Mucosa of descending colon (tissue), 3 donors: Measurements from ENCODE around the gene CEP112. TPM values are rescaled to one million over a fixed set of nuclear protein-coding genes. Genes with fewer than 3 reads are reported as not detected.
A peak's percentile ranks its signal among the peaks of the same experiment; 100 is the strongest.

ENCODE experiments used
- ATAC-seq: fragments of 200-7000 bp; cut with Tn5 transposase; one replicate; pipeline ENCODE4 v1.9.1; 2020; ENCODE audit warnings: mild to moderate bottlenecking, moderate library complexity
- DNase-seq, 3 donors: peaks; one replicate each; pipeline ENCODE4 v3.0.0-alpha.2; 2020
- H3K36me3 ChIP-seq: fragments of 200-600 bp; one replicate; pipeline ENCODE4 v1.8.0; 2021; ENCODE audit warnings: low read depth, mild to moderate bottlenecking
- H3K4me1 ChIP-seq: fragments of 200-600 bp; one replicate; pipeline ENCODE4 v1.8.0; 2021; ENCODE audit warnings: low read depth, mild to moderate bottlenecking
- H3K4me3 ChIP-seq: fragments of 200-600 bp; one replicate; pipeline ENCODE4 v1.8.0; 2021; ENCODE audit warnings: mild to moderate bottlenecking
- H3K9me3 ChIP-seq: fragments of 200-600 bp; one replicate; pipeline ENCODE4 v1.8.0; 2021; ENCODE audit warnings: mild to moderate bottlenecking
- intact Hi-C, 2 donors: fragments of 100-400 bp; cut with DNase I in 1 of 2; cut with micrococcal nuclease in 1 of 2; formaldehyde crosslinking; loops; one replicate each; pipeline versions ENCODE4 v1.11.0 to v1.11.1; 2022; cut with DNase I, micrococcal nuclease
- total RNA-seq, 3 donors: library from RNA; stranded (reverse); fragmentation: NEBNext Ultra II Directional in 2 of 3; extraction: Animal tissue kit (Norgen Biotek cat#: 25700) in 2 of 3; gene quantifications; one replicate each; pipeline versions ENCODE4 v1.2.1 to v1.2.4, GENCODE V29; 2021 to 2023
- TF ChIP-seq, protein P1 (sequence below): fragments of 200-600 bp; IDR thresholded peaks from one replicate; pipeline ENCODE4 v1.8.0; 2022; ENCODE audit warnings: antibody characterized with exemption, mild to moderate bottlenecking
- donor health status: DM: no; HTN: no; CAD: no; lungs with moderate emphysema.
- donor health status: DM: no; HTN: no; CAD: no.
- donor health status: DM: no; HTN: yes; CAD: no.

The CEP112 gene
- total RNA-seq, 3 donors from 2014 or later, result 6.3 to 18.5 (median 7.0) TPM

DNA sequence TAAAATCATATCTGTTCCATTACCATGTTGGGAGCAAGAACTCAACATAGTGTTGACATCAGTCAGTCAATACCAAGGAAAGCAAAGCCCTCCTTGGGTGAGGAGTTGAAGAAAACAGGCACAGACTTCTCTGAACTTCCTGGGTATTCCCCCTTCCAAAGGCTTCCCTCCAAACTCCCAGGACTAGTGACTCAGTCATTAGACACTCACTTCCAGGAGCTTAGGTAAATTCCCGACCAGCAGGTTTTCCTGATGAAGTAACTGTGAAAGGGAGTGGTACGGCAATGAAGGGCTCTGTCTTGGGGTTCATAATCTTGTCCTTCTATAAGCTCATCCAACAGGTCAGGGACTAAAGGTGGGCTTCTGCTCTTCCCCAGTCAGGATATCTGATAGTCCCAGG, 336.7 kb downstream of the CEP112 start:
- ATAC-seq, result peak; percentile 94
- intact Hi-C loops, result no loop called here

DNA sequence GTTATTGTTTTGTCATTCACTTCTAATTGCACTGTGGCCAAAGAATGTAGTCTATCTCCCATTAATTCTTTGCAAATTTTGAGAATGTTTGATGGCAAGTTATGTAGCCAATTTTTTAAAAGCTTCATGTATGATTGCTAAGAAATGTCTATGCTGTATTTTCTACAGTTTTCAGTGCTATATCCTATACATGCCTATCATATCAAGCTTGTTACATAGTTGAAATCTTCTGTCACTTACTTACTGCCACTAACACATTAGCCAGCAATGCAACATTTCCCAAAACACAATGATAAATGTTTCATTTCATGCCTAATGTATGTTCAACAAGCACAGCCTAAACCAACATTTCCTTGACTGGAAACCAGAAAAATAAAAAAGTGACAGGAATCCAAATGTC, 338.1 kb downstream of the CEP112 start:
- no peak for ATAC-seq
- DNase-seq, result no peak
- Histone ChIP-seq H3K36me3 (no peaks in the 10 kb centered on the region), H3K9me3 (no peaks in the 10 kb centered on the region), H3K4me1 (no peaks in the 10 kb centered on the region), H3K4me3 (no peak overlapping the region)
- intact Hi-C loops, result no loop called here
- TF ChIP-seq, protein P1, sequence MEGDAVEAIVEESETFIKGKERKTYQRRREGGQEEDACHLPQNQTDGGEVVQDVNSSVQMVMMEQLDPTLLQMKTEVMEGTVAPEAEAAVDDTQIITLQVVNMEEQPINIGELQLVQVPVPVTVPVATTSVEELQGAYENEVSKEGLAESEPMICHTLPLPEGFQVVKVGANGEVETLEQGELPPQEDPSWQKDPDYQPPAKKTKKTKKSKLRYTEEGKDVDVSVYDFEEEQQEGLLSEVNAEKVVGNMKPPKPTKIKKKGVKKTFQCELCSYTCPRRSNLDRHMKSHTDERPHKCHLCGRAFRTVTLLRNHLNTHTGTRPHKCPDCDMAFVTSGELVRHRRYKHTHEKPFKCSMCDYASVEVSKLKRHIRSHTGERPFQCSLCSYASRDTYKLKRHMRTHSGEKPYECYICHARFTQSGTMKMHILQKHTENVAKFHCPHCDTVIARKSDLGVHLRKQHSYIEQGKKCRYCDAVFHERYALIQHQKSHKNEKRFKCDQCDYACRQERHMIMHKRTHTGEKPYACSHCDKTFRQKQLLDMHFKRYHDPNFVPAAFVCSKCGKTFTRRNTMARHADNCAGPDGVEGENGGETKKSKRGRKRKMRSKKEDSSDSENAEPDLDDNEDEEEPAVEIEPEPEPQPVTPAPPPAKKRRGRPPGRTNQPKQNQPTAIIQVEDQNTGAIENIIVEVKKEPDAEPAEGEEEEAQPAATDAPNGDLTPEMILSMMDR, result no peak

More for the DNA sequence above, 336.7 kb downstream of the CEP112 start:
- Histone ChIP-seq H3K4me3 (no peak overlapping the region), H3K4me1 (no peaks in the 10 kb centered on the region), H3K36me3 (no peaks in the 10 kb centered on the region), H3K9me3 (no peaks in the 10 kb centered on the region)
- no peak for DNase-seq
- TF ChIP-seq, protein P1, result no peak

DNA sequence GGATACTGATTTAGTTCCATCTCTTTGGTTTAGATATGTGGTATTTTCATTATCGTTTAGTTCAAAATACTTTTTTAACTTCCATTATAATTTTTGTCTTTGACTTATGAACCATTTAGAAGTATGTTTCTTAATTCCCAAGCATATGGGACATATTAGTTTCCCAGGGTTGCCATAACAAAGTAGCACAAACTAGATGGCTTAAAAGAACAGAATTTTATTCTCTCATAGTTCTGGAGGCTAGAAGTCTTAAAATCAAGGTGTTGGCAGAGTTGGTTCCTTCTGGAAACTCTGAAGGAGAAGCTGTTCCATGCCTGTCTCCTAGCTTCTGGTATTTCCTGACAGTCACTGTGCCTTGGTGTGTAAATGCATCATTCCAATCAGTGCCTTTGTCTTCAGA, 339.0 kb downstream of the CEP112 start:
- no peaks in the 10 kb centered on the region for H3K36me3 ChIP-seq
- H3K4me3 ChIP-seq, result no peak overlapping the region
- TF ChIP-seq, protein P1, result no peak
- no peak for DNase-seq
- H3K4me1 ChIP-seq, result no peaks in the 10 kb centered on the region
- ATAC-seq, result no peak
- no peaks in the 10 kb centered on the region for H3K9me3 ChIP-seq
- intact Hi-C loops, result no loop called here

DNA sequence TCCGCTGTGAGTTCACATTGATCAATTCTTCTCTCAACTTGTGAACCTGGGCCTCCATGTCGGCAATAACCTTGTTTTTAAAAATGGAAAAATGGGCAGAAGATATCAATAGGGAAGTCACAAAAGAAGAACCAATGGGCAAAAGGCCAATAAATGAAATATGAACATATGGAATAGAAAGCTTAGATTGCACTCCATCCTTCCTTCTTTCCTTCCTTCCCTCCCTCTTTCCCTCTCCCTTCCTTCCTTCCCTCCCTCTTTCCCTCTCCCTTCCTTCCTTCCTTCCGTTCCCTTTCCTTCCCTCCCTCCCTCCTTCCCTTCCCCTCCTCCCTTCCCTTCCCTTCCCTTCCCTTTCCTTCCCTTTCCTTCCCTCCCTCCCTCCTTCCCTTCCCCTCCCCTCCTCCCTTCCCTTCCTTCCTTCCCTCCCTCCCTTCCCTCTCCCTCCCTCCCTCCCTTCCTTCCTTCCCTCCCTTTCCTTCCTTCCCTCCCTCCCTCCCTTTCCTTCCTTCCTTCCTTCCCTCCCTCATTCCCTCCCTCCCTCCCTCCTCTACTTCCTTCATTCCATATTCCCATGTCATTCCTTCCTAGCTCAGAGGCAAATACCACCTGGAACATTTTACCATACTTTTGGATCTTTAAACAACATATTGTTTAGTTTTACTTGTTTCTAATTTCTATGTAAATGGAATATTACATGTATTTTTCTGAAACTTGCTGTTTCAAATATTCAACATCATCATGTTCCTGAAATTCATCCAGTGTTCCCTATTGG, 339.8 kb downstream of the CEP112 start:
- no peak for ATAC-seq
- intact Hi-C loops, result no loop called here
- TF ChIP-seq, protein P1, result no peak
- Histone ChIP-seq H3K9me3 (no peaks in the 10 kb centered on the region), H3K4me1 (no peaks in the 10 kb centered on the region), H3K4me3 (no peak overlapping the region), H3K36me3 (no peaks in the 10 kb centered on the region)
- DNase-seq, result no peak

DNA sequence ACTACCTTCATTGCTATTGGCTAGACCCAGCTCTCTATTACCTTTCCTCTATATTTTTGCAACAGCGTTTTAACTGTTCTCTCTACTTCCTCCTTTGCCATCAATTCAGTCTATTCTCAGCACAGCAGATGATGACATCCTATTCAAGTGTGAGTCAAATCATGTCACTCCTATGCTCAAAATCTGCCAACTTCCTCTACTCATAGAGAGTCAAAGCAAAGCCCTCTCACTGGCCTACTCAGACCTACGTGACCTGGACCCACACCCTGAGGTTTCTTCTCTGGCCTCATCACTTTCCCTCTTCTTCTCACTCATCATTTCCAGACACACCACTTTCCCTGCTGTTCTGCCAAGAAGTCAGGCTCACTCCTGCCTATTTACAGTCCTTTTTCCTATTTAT, 341.4 kb downstream of the CEP112 start:
- Histone ChIP-seq H3K4me3 (no peak overlapping the region), H3K4me1 (no peaks in the 10 kb centered on the region), H3K36me3 (no peaks in the 10 kb centered on the region), H3K9me3 (no peaks in the 10 kb centered on the region)
- DNase-seq, result no peak
- intact Hi-C loops, result no loop called here
- peak; percentile 76 for ATAC-seq
- TF ChIP-seq, protein P1, result no peak
